H1 (cell line): ENCODE measurements around the gene CGNL1. TPM values are rescaled to one million over a fixed set of nuclear protein-coding genes. Genes with fewer than 3 reads are reported as not detected.

Experiments
- CTCF ChIA-PET: fragments of 300-600 bp; sonication (Branson Sonifier 250); formaldehyde crosslinking; loops from one replicate; lab custom pipeline; 2021; ENCODE audit not compliant: partially characterized antibody; lab: Charles Lee
- POLR2A ChIA-PET: fragments of 300-600 bp; sonication (Branson Sonifier 250); formaldehyde crosslinking; loops from one replicate; lab custom pipeline; 2021; ENCODE audit warnings: inconsistent platforms; ENCODE audit not compliant: partially characterized antibody; lab: Charles Lee
- DNase-seq, 2 experiments: peaks; one replicate each; pipeline versions ENCODE4 v3.0.0 to v3.0.0-alpha.2; 2010 to 2022; ENCODE audit warnings: low spot score in 2 of 2, low read depth in 1 of 2, mixed read lengths in 1 of 2
- FAIRE-seq: peaks from 2 replicates; lab custom pipeline; 2011; peaks lifted over from hg19 to GRCh38; lab: Jason Lieb, UNC
- H2AFZ ChIP-seq: 2 replicates; pipeline ENCODE4 v1.8.1; 2012; ENCODE audit warnings: low read length, inconsistent platforms
- H2AK5ac ChIP-seq: 2 replicates; pipeline ENCODE4 v1.6.1; 2013; ENCODE audit warnings: low read depth, low read length
- H2BK120ac ChIP-seq: replicated peaks from 2 replicates; pipeline ENCODE3; 2013; ENCODE audit warnings: low read depth, low read length, inconsistent platforms
- H2BK12ac ChIP-seq: 2 replicates; pipeline ENCODE4 v1.6.1; 2013; ENCODE audit warnings: low read depth, low read length
- H2BK15ac ChIP-seq: 2 replicates; pipeline ENCODE4 v1.6.1; 2013; ENCODE audit warnings: low read length
- H2BK20ac ChIP-seq: 2 replicates; pipeline ENCODE4 v1.6.1; 2013; ENCODE audit warnings: low read length
- H2BK5ac ChIP-seq: 2 replicates; pipeline ENCODE4 v1.6.1; 2013; ENCODE audit warnings: low read depth, low read length
- H3K14ac ChIP-seq: 2 replicates; pipeline ENCODE4 v1.6.1; 2013; ENCODE audit warnings: inconsistent platforms; ENCODE audit not compliant: insufficient read length
- H3K18ac ChIP-seq: 2 replicates; pipeline ENCODE4 v1.6.1; 2013; ENCODE audit warnings: low read length; ENCODE audit errors: extremely low read depth
- H3K23ac ChIP-seq: 2 replicates; pipeline ENCODE4 v1.6.1; 2013; ENCODE audit warnings: inconsistent platforms; ENCODE audit not compliant: insufficient read length
- H3K23me2 ChIP-seq: 2 replicates; pipeline ENCODE4 v1.6.1; 2013; ENCODE audit warnings: low read depth, low read length
- H3K27ac ChIP-seq: 2 replicates; pipeline ENCODE4 v1.6.1; 2011; ENCODE audit warnings: low read depth, low read length, inconsistent platforms
- H3K27me3 ChIP-seq, 4 experiments: replicated peaks in 1 of 4; 1 replicate in 1 of 4; 2 replicates in 3 of 4; pipeline versions ENCODE4 v1.6.1 to v1.8.1; 2011 to 2013; ENCODE audit warnings: low read length in 3 of 4, mild to moderate bottlenecking in 3 of 4, inconsistent platforms in 2 of 4, mixed read lengths in 2 of 4, moderate library complexity in 1 of 4; ENCODE audit not compliant: control insufficient read depth in 3 of 4, insufficient read depth in 3 of 4; ENCODE audit errors: extremely low read depth in 1 of 4
- H3K36me3 ChIP-seq, 4 experiments: 2 replicates each; pipeline versions ENCODE4 v1.6.1 to v1.8.1; 2011 to 2013; ENCODE audit warnings: mild to moderate bottlenecking in 4 of 4, low read length in 3 of 4, moderate library complexity in 2 of 4, control low read depth in 1 of 4, inconsistent platforms in 1 of 4; ENCODE audit not compliant: insufficient read depth in 4 of 4, control insufficient read depth in 2 of 4
- H3K4ac ChIP-seq: replicated peaks from 2 replicates; pipeline ENCODE3; 2013; ENCODE audit warnings: low read length, low read depth, mixed read lengths, inconsistent platforms; ENCODE audit not compliant: insufficient read length
- H3K4me1 ChIP-seq, 4 experiments: replicated peaks in 1 of 4; 1 replicate in 1 of 4; 2 replicates in 3 of 4; pipeline versions ENCODE4 v1.6.1 to v1.8.1; 2011 to 2013; ENCODE audit warnings: low read length in 3 of 4, inconsistent platforms in 2 of 4, mixed read lengths in 1 of 4; ENCODE audit not compliant: insufficient read depth in 4 of 4, control insufficient read depth in 3 of 4
- H3K4me2 ChIP-seq, 2 experiments: 2 replicates each; pipeline versions ENCODE4 v1.6.1 to v1.8.1; 2011 to 2013; ENCODE audit warnings: low read depth in 2 of 2, low read length in 2 of 2, control low read depth in 1 of 2, inconsistent platforms in 1 of 2, mild to moderate bottlenecking in 1 of 2; ENCODE audit not compliant: insufficient read depth in 1 of 2
- H3K4me3 ChIP-seq, 4 experiments: fragments of 200-600, 300-600 bp in 1 of 4; sonication (generic), shearing (Covaris generic), sonication (Bioruptor Twin) in 1 of 4; 2 replicates each; pipeline versions ENCODE4 v1.5.1 to v1.8.1; 2011 to 2016; ENCODE audit warnings: low read length in 4 of 4, low read depth in 3 of 4, control low read depth in 2 of 4, inconsistent platforms in 2 of 4, mild to moderate bottlenecking in 2 of 4, mixed read lengths in 1 of 4, moderate library complexity in 1 of 4; ENCODE audit not compliant: insufficient read depth in 2 of 4; ENCODE audit errors: extremely low read depth in 1 of 4
- H3K56ac ChIP-seq: replicated peaks from 2 replicates; pipeline ENCODE3; 2013; ENCODE audit warnings: low read depth, mild to moderate bottlenecking, mixed read lengths, low read length, inconsistent platforms; ENCODE audit not compliant: insufficient read length
- H3K79me1 ChIP-seq: 2 replicates; pipeline ENCODE4 v1.6.1; 2013; ENCODE audit warnings: low read depth, low read length, control low read depth
- H3K79me2 ChIP-seq, 2 experiments: 2 replicates each; pipeline versions ENCODE4 v1.6.1 to v1.8.1; 2012 to 2013; ENCODE audit warnings: low read length in 2 of 2, mild to moderate bottlenecking in 2 of 2, inconsistent platforms in 1 of 2; ENCODE audit not compliant: insufficient read depth in 2 of 2, control insufficient read depth in 1 of 2
- H3K9ac ChIP-seq, 4 experiments: replicated peaks in 1 of 4; 1 replicate in 1 of 4; 2 replicates in 3 of 4; pipeline versions ENCODE4 v1.6.1 to v1.8.1; 2011 to 2013; ENCODE audit warnings: low read depth in 3 of 4, low read length in 3 of 4, control low read depth in 2 of 4, mild to moderate bottlenecking in 2 of 4, moderate library complexity in 2 of 4, inconsistent platforms in 1 of 4; ENCODE audit errors: extremely low read depth in 1 of 4
- H3K9me3 ChIP-seq, 2 experiments: 2 replicates each; pipeline versions ENCODE4 v1.6.1 to v1.8.1; 2012 to 2013; ENCODE audit warnings: mild to moderate bottlenecking in 2 of 2, moderate library complexity in 2 of 2, control low read depth in 1 of 2, inconsistent platforms in 1 of 2, low read depth in 1 of 2, low read length in 1 of 2, mixed read lengths in 1 of 2; ENCODE audit not compliant: insufficient read depth in 2 of 2
- H4K20me1 ChIP-seq, 2 experiments: replicated peaks in 1 of 2; 2 replicates each; pipeline versions ENCODE3 to v1.8.1; 2011 to 2013; ENCODE audit warnings: inconsistent platforms in 2 of 2, low read length in 2 of 2, mild to moderate bottlenecking in 1 of 2; ENCODE audit not compliant: insufficient read depth in 2 of 2, control insufficient read depth in 1 of 2
- H4K5ac ChIP-seq: 2 replicates; pipeline ENCODE4 v1.6.1; 2013; ENCODE audit warnings: low read length, low read depth, mixed read lengths, inconsistent platforms; ENCODE audit not compliant: insufficient read length
- H4K8ac ChIP-seq: 2 replicates; pipeline ENCODE4 v1.8.0; 2013; ENCODE audit warnings: mild to moderate bottlenecking, moderate library complexity, low read length, inconsistent platforms; ENCODE audit not compliant: insufficient read depth; ENCODE audit errors: extremely low read depth
- H4K91ac ChIP-seq: replicated peaks from 2 replicates; pipeline ENCODE3; 2013; ENCODE audit warnings: low read length, mixed read lengths, inconsistent platforms; ENCODE audit not compliant: insufficient read length
- ASH2L ChIP-seq: fragments of 200-600, 300-600 bp; sonication (generic); IDR thresholded peaks from one replicate; pipeline ENCODE4 v1.7.1; 2017; ENCODE audit warnings: low read length
- BRCA1 ChIP-seq: IDR thresholded peaks from 2 replicates; pipeline ENCODE4 v1.6.1; 2012; ENCODE audit warnings: low read depth, low read length, improper control_type of control experiment
- CEBPB ChIP-seq: IDR thresholded peaks from 2 replicates; pipeline ENCODE4 v1.6.1; 2012; ENCODE audit warnings: low read depth, low read length
- JUN ChIP-seq: IDR thresholded peaks from 2 replicates; pipeline ENCODE4 v1.6.1; 2011; ENCODE audit warnings: low read depth, mild to moderate bottlenecking, improper control_type of control experiment, low read length
- NRF1 ChIP-seq: IDR thresholded peaks from 2 replicates; pipeline ENCODE4 v1.6.1; 2011; ENCODE audit warnings: mild to moderate bottlenecking, low read depth, low read length, improper control_type of control experiment
- RBBP5 ChIP-seq: IDR thresholded peaks from 2 replicates; pipeline ENCODE4 v1.7.1; 2012; ENCODE audit warnings: low read depth, mild to moderate bottlenecking, inconsistent platforms, low read length, moderate library complexity, borderline replicate concordance
- WGBS, 2 experiments: shearing (Covaris generic) in 1 of 2; methylation state at CpG; one replicate each; pipeline versions ENCODE4 v1.1.6 to v1.1.7; 2013 to 2015; ENCODE audit warnings: low lambda C conversion rate in 2 of 2, mixed read lengths in 2 of 2, inconsistent platforms in 1 of 2, low coverage in 1 of 2, missing lambda C conversion rate in 1 of 2; ENCODE audit not compliant: insufficient replicate concordance in 2 of 2, insufficient coverage in 1 of 2, insufficient read length in 1 of 2; ENCODE audit errors: extremely low coverage in 1 of 2, missing lambda C conversion rate in 1 of 2; 5-methylcytosine and 5-hydroxymethylcytosine counted together
- polyA plus RNA-seq, 7 experiments: library from polyadenylated mRNA; depleted of rRNA in 3 of 7; stranded (reverse) in 5 of 7; unstranded in 2 of 7; fragments of >200 nt in 5 of 7; fragments of 200-250 nt in 2 of 7; gene quantifications; 1 replicate in 5 of 7; 2 replicates in 1 of 7; 4 replicates in 1 of 7; pipeline versions ENCODE4 v1.2.1 to v1.2.3, GENCODE V29; 2011 to 2013; ENCODE audit warnings: missing spikeins in 2 of 7, mixed read lengths in 2 of 7
- total RNA-seq: library from RNA; stranded (reverse); fragmentation: NEBNext Ultra II Directional; extraction: Animal tissue kit (Norgen Biotek cat#: 25700); gene quantifications from 2 replicates; pipeline ENCODE4 v1.2.1, GENCODE V29; 2021

The CGNL1 gene
- total and polyA plus RNA-seq, 2 of the 8 experiments (the other 6 are each of a cell fraction or from before 2014, with no cell fraction given), result 21.8 to 75.6 TPM

DNA sequence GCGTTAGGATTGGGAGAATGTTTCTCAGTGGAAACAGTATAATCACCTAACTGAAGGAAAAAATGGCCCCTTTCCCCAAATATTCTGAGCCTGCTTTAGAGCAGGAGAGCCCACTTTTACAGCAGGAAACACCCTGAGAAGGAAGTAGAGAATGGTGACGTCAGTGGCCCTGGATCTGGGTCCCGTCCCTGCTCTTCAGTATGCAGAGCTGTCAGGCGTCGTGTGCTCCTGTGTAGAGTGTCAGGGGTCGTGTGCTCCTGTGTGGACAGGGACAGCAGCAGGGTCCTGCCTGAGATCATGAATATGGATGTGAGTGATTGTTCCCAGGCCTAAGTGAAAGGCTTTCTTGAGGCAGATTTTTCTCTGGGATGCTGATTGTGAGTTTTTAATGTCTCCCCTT, 45.2 kb downstream of the CGNL1 start:
- no peak overlapping the region for H3K23ac ChIP-seq
- H4K91ac ChIP-seq, result no peak overlapping the region
- H3K14ac ChIP-seq, result no peak overlapping the region
- H4K8ac ChIP-seq, result no peak overlapping the region
- no peak overlapping the region for H4K5ac ChIP-seq
- no peak overlapping the region for H2AFZ ChIP-seq
- H3K23me2 ChIP-seq, result no peaks in the 10 kb centered on the region
- H2BK15ac ChIP-seq, result no peak overlapping the region
- H3K4me1 ChIP-seq, result peaks cover 1 to 11% (median 3%) of the 10 kb centered on the region in 4 experiments; a peak in 4 of 7 replicates
- peaks cover 0 to 4% (median 0%) of the 10 kb centered on the region in 4 experiments; a peak in 2 of 8 replicates for H3K36me3 ChIP-seq
- no peak overlapping the region for H2BK20ac ChIP-seq
- no peak overlapping the region for H2BK5ac ChIP-seq
- no peak overlapping the region for H3K56ac ChIP-seq
- no peaks in the 10 kb centered on the region for H3K27me3 ChIP-seq
- H2AK5ac ChIP-seq, result no peak overlapping the region
- no peak overlapping the region for H2BK12ac ChIP-seq
- H3K9me3 ChIP-seq, result no peaks in the 10 kb centered on the region
- no peak overlapping the region for H3K27ac ChIP-seq
- H3K4ac ChIP-seq, result no peak overlapping the region
- H2BK120ac ChIP-seq, result no peak overlapping the region
- no peak overlapping the region for H3K4me3 ChIP-seq
- peaks cover 13% of the 10 kb centered on the region for H3K79me1 ChIP-seq
- 90% methylated on average over 6 of the region's 6 CpGs; no CpG with 5 or more reads in 1 of the 2 experiments for WGBS, 2 experiments
- ChIA-PET CTCF (interaction anchor here (0.6 to 1.2 kb wide), 3 partner anchors 10 to 76 kb away, joined by 3 to 6 read pairs (median 3); no protein-coding TSS in a partner anchor), POLR2A (interaction anchor here (1.1 to 1.2 kb wide), 2 partner anchors 11 to 13 kb away, joined by 3 to 5 read pairs; no protein-coding TSS in a partner anchor)
- no peak overlapping the region for H3K9ac ChIP-seq
- peaks cover 3 to 80% of the 10 kb centered on the region in 2 experiments; a peak in 2 of 4 replicates for H3K79me2 ChIP-seq
- no peak overlapping the region for H3K4me2 ChIP-seq
- peaks cover 0 to 4% of the 10 kb centered on the region in 2 experiments for H4K20me1 ChIP-seq
- DNase-seq, result peak in 1 of 2 experiments; percentile 33
- H3K18ac ChIP-seq, result no peak overlapping the region
- no peak for FAIRE-seq
- TF ChIP-seq RBBP5 (no peak), NRF1 (no peak), CEBPB (no peak), BRCA1 (no peak), JUN (no peak), ASH2L (no peak)
